ENCODE measurements around the gene ENDOV. TPM values are rescaled to one million over a fixed set of nuclear protein-coding genes. Genes with fewer than 3 reads are reported as not detected.

ENDOV gene
- polyA plus RNA-seq, 1 experiment = 18.1 TPM

DNA sequence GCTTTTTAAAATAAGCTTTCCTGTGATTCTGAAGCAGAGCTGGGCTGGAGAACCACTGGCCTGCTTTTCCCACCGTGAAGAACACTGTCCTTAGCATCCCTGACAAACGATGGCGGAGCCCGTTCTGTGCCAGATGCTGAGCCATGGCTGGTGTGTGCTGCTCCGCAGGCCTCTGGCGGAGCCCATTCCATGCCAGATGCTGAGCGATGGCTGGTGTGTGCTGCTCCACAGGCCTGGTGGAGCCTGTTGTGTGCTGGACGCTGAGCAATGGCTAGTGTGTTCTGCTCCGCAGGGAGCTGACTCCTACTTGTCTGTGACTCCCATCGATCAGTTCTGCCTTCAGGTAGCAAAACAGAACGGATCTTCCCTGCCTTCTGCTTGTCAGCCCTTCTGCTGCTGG lies 4.3 kb downstream of the ENDOV start:
- POLR2A ChIA-PET = no interaction called here
- Histone ChIP-seq H3K27me3 (ENCODE audit: control insufficient read depth, insufficient read depth, low read length) (no peaks in the 10 kb centered on the region), H3K27ac (ENCODE audit: low read depth, low read length) (no peak overlapping the region), H3K4me3 (ENCODE audit: low read depth, low read length) (no peak overlapping the region), H3K9me3 (ENCODE audit: control insufficient read depth, insufficient read depth, low read length) (peaks cover 10% of the 10 kb centered on the region; the same call in 1 of the 2 replicates)
- TF ChIP-seq, protein P1, sequence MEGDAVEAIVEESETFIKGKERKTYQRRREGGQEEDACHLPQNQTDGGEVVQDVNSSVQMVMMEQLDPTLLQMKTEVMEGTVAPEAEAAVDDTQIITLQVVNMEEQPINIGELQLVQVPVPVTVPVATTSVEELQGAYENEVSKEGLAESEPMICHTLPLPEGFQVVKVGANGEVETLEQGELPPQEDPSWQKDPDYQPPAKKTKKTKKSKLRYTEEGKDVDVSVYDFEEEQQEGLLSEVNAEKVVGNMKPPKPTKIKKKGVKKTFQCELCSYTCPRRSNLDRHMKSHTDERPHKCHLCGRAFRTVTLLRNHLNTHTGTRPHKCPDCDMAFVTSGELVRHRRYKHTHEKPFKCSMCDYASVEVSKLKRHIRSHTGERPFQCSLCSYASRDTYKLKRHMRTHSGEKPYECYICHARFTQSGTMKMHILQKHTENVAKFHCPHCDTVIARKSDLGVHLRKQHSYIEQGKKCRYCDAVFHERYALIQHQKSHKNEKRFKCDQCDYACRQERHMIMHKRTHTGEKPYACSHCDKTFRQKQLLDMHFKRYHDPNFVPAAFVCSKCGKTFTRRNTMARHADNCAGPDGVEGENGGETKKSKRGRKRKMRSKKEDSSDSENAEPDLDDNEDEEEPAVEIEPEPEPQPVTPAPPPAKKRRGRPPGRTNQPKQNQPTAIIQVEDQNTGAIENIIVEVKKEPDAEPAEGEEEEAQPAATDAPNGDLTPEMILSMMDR (IDR thresholded peaks at IDR 0.05; ENCODE audit: low read depth, low read length) = no peak
- CTCF ChIA-PET = no interaction called here
- DNase-seq (ENCODE audit: low read depth, low spot score) = no peak

DNA sequence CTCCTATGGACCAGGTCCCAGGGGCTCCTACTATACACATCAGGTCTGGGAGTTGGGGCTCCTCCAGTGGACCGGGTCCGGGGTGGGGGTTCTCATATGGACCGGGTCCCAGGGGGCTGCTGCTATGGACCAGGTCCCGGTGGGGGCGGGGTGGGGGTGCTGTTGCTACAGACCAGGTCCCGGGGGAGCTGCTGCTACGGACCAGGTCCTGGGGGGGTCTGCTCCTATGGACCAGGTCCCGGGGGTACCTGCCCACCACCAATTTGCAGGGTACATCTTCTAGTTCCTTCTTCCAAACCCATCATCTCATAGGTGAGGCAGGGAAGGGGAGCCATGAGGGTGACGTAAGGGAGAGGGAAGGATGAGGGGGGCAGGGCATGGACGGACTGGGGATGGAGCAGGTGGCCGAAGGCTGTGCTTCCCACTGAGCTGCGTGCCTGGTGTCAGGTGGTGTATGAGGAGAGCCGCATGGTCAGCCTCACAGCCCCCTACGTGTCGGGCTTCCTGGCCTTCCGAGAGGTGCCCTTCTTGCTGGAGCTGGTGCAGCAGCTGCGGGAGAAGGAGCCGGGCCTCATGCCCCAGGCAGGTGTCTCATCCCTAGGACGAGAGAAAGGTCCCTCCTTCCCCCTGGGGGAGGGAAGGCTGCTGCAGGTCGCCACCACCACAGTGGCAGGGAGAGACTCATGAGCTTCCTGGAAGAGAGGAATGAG lies 6.6 kb downstream of the ENDOV start:
- Histone ChIP-seq H3K27me3 (ENCODE audit: control insufficient read depth, insufficient read depth, low read length) (no peaks in the 10 kb centered on the region), H3K9me3 (ENCODE audit: control insufficient read depth, insufficient read depth, low read length) (no peaks in the 10 kb centered on the region; the same call in 1 of the 2 replicates), H3K27ac (ENCODE audit: low read depth, low read length) (no peak overlapping the region), H3K4me3 (ENCODE audit: low read depth, low read length) (no peak overlapping the region)
- CTCF ChIA-PET = no interaction called here
- TF ChIP-seq, protein P1 (IDR thresholded peaks at IDR 0.05; ENCODE audit: low read depth, low read length) = no peak
- DNase-seq (ENCODE audit: low read depth, low spot score) = no peak
- POLR2A ChIA-PET = no interaction called here

DNA sequence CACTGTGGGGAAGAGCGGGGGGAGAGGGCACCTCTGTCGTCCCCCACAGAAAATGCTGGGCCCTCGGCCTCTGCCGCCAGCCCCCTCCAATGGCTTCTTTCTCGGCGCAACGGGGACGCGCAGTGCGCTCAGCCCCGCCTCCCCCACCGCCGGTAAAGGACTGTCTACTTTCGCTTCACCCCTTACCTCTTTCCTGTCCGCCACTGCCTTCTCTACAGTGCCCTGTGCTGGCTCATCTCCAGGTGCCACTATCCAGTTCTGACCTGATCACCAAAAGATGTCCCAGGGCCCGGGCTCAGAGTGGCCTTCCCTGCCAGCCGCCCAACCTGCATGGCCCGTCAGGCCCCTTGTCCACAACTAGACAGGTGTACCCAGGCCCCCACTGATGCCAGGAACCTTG lies 7.3 kb downstream of the ENDOV start:
- no peak for DNase-seq (ENCODE audit: low read depth, low spot score)
- H3K9me3 ChIP-seq (ENCODE audit: control insufficient read depth, insufficient read depth, low read length) = no peaks in the 10 kb centered on the region; the same call in 1 of the 2 replicates
- H3K4me3 ChIP-seq (ENCODE audit: low read depth, low read length) = no peak overlapping the region
- H3K27me3 ChIP-seq (ENCODE audit: control insufficient read depth, insufficient read depth, low read length) = no peaks in the 10 kb centered on the region
- TF ChIP-seq, protein P1 (IDR thresholded peaks at IDR 0.05; ENCODE audit: low read depth, low read length) = no peak
- ChIA-PET CTCF (no interaction called here), POLR2A (no interaction called here)
- no peak overlapping the region for H3K27ac ChIP-seq (ENCODE audit: low read depth, low read length)

DNA sequence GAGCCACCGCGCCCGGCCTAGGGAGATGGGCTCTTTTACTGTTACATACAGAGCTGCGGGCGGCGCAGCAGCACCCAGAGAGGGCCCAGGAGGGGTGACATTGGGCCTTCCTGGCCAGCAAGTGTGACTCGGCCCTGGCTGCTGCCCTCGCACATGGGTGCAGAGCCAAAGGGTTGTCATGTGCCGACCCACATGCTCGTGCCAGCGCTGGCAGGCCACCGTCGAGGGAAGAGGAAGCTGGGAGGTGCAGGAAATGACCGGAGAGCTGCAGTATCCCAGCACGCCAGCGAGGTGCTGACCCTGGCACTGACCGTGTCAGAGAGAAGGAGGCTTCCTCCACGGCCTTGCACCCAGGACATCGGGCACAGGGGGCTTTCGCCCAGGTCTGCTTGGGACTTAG lies 8.0 kb downstream of the ENDOV start:
- TF ChIP-seq, protein P1 (IDR thresholded peaks at IDR 0.05; ENCODE audit: low read depth, low read length) = no peak
- POLR2A ChIA-PET = no interaction called here
- DNase-seq (ENCODE audit: low read depth, low spot score) = no peak
- CTCF ChIA-PET = no interaction called here
- Histone ChIP-seq H3K4me3 (ENCODE audit: low read depth, low read length) (no peak overlapping the region), H3K9me3 (ENCODE audit: control insufficient read depth, insufficient read depth, low read length) (no peaks in the 10 kb centered on the region; the same call in 1 of the 2 replicates), H3K27me3 (ENCODE audit: control insufficient read depth, insufficient read depth, low read length) (no peaks in the 10 kb centered on the region), H3K27ac (ENCODE audit: low read depth, low read length) (no peak overlapping the region)

DNA sequence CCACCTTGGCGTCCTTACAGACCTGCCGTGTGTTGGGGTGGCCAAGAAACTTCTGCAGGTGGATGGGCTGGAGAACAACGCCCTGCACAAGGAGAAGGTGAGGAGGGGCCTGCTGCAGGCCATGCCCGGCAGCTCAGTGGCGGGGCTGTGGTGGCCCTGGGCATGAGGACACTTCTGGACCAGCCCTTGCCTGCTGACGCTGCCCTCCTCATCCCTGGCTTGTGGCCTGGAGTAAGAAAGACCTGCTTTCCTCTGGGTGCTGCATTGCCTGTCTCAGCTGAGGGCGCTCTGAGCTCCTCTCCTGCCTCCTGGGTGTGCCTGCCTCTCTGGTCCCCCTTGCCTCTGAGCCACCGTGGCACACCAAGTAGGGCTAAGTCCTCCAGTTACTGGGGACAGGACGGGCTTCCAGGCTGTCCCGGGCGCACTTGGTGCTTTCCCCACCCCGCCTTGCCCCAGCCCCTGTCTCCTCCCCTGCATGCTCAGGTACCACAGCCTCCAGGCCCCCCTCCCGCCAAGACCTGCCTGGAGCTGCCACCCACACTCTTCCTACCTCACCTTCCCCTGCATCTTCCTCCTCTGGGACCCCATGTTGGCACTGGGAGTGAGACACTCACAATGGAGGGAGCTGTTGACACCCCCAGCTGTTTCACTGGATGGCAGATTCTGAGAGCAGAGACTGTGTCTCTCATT lies 8.7 kb downstream of the ENDOV start:
- Histone ChIP-seq H3K27me3 (ENCODE audit: control insufficient read depth, insufficient read depth, low read length) (no peaks in the 10 kb centered on the region), H3K9me3 (ENCODE audit: control insufficient read depth, insufficient read depth, low read length) (no peaks in the 10 kb centered on the region; the same call in 1 of the 2 replicates), H3K27ac (ENCODE audit: low read depth, low read length) (no peak overlapping the region), H3K4me3 (ENCODE audit: low read depth, low read length) (no peak overlapping the region)
- ChIA-PET POLR2A (no interaction called here), CTCF (interaction anchor here (4.0 kb wide), 1 partner anchor 151 kb away, joined by 28 read pairs; no protein-coding TSS in a partner anchor)
- DNase-seq (ENCODE audit: low read depth, low spot score) = no peak
- TF ChIP-seq, protein P1 (IDR thresholded peaks at IDR 0.05; ENCODE audit: low read depth, low read length) = no peak

Data from AG04450 (cell line).